GM19324 (cell line): Measurements from ENCODE around the gene DBR1.
"Not testable (repeated sequence)": the region's sequence is repeated elsewhere in the genome, so short reads cannot be mapped to it uniquely, and the experiment has no call there.

ENCODE experiments used
- ATAC-seq: cut with Tn5 transposase; IDR thresholded peaks from one replicate; pipeline ENCODE4 v1.9.1; 2021; ENCODE audit warnings: mild to moderate bottlenecking, moderate library complexity; ENCODE audit not compliant: unreplicated experiment, low FRiP score

Gene DBR1

DNA sequence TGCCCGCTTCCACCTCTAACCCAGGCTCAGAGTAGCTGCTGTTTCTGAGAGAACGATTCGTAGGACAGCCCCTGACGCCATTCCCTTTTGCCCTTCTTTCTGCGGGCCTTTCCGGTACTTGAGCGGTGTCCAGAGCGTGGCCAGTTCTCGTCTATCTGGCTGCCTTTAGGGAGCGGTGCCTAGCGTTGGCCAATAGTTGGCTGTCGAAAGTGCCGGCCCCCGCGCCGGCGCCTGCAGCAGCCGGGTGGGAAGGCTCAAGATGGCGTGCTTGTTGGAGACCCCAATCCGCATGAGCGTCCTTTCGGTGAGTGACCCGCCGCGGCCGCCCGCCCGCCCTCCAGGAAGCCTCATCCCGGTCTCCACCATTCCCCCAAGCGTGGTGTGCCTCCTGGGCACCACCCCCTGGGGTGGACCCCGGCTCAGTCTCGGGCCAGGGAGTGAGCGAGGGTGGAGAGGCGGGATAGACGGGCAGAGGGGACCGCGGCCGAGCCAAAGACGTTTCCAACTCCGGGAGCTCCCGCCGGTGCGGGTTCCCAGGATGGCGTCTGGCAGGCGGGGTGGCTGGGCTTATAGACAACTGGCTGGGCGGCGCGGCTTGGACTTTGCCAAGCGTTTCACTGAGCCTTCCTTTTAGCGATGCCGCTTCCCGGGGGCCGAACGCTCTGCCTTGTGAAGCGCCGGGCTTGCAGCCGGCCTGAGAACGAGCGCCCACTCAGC lies 12.7 kb upstream of the DBR1 start, which contains the start of gene ARMC8:
ARMC8 (plus strand) TSS at position 6 of the 717 bp plus-strand sequence; CDS start at position 260, 254 bp downstream.
- peak; percentile 67 for ATAC-seq

GRCh38 chr3:138186803-138187295 lies 12.1 kb upstream of the DBR1 start:
- ATAC-seq = peak; percentile 94

DNA sequence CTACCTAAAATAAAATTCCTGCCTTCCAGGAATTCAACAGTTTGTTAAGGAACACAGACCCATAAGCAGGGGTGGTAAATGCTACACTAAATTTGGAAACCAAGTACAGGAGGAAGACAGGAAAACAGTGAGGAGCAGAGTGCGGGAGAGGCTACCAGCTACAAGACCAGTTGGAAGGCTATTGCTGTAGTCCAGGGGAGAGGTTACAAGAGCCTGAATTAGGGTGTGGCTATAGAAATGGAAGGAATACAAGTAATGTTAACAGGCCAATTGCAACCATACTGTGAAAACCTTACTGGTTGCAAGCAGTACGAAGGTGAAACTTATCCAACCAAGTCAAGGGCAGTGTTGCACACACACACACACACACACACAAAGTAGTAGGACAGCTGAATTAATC lies 11.5 kb upstream of the DBR1 start:
- no peak for ATAC-seq

DNA sequence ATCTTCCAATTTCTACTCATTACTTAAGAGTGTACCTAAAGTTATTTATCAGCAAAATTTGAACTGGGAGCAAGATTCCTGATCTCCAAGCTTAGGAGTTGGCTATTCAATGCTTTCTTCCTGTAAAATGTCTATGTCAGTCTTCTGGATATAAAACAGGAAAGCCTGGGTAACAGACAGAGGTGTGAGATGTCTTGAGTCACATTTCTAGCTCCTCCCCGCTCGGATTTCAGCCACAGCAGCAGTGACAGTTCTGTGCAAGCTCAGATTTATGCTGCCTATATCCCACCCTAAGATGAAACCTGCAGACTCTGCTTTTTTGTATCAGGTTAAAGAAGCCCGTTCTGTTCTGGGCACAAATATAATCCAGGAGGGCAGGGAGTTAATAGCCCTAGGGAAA lies 10.3 kb upstream of the DBR1 start:
- ATAC-seq = no peak

DNA sequence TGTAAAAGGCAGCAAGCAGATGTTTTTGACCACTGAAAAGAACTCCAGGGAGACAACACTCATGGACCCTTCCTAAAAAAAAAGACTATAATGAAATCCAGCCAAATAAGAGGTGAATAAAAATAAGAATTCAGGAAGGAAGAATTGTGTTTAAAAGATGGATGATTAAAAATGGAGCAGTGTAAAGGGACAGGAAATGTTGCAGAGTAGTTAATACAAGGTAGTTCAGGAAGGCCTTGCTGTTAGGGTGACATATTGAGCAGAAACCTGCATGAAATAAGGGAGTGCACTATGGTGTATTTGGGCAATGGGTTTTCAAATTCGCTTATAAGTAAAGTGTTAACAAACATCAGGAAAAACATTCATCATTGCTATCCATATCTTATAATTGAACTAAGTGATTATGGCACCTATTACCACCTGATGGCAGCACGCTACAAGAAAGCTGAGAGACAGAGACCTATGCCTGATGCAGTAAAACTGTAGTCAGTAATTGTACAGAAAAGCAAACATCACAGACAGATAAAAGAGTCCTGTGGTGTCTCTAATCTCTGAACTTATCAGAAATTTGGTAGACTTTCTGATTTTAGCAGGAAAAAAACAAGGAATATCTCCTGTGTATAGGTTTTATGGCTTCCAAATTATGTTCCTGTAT lies 5.8 kb upstream of the DBR1 start:
- no peak for ATAC-seq

DNA sequence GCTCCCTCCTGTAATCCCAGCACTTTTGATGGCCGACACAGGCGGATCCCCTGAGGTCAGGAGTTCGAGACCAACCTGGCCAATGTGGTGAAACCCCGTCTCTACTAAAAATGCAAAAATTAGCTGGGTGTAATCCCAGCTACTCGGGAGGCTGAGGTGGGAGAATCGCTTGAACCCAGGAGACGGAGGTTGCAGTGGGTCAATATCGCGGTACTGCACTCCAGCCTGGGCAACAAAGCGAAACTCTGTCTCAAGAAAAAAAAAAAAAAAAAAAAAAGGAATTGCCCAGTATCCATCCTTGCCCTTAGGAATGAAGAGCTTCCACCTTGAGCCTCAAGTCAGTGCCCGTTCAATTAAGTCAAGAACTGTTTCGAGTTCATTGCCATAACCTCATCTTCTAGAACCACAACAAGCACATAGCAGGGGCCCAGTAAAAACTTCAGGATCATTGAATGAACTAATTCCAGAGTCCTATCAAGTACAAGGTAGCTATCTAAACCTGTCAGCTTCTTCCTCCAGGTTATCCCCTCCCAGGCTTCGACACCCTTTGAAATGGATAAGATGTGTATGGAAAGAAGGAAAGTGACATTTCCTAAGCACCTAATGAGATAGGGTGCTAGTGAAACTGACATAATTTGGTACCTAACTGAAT lies 826 bp downstream of the DBR1 start:
- ATAC-seq = no peak

GRCh38 chr3:138172625-138173024 lies 2.1 kb downstream of the DBR1 start:
- ATAC-seq = no peak

DNA sequence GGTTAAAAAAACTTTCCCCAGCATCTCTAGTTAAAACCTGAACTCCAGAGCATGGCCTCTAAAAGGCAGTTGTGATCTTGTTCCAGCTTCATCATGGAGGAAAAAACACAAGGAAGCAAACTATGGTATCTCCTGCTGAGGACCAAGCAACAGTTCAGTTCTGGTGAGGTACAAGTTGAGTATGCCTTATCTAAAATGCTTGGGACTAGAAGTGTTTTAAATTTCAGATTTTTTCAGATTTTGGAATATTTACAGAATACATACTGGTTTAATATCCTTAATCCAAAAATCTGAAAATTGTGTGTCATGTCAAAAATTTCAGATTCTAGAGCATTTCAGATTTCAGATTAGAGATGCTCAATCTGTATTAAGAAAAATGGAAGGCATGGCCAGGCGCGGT lies 9.7 kb downstream of the DBR1 start:
- no peak for ATAC-seq

- ATAC-seq = no peak
Observed at GRCh38 chr3:138157743-138158142, 17.0 kb downstream of the DBR1 start.

- ATAC-seq = no peak
Observed at GRCh38 chr3:138154534-138154933, 20.2 kb downstream of the DBR1 start.

DNA sequence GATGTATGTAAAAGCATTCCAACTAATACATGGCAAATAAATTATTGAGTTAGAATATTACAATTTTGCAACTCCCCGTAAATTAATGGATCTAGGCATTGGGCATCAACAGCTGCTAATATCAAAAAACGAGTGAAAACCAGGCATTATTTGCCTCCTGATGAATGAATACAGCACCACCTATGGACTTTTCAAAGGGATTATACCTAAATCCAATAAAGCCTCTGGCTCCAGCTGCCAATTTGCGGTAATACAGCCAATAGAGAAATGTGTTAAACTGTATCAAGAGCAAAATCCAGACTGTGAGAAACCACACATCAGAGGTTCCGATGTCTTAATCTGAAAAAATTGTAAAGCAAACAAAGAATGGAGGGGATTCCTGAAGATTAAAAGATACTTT lies 26.2 kb downstream of the DBR1 start:
- no peak for ATAC-seq

- not testable (repeated sequence) for ATAC-seq
Observed at GRCh38 chr3:138142181-138142580, 32.5 kb downstream of the DBR1 start.

- no peak for ATAC-seq
Observed at GRCh38 chr3:138140940-138141339, 33.8 kb downstream of the DBR1 start.

GRCh38 chr3:138139691-138140090 lies 35.0 kb downstream of the DBR1 start:
- no peak for ATAC-seq

GRCh38 chr3:138137861-138138260 lies 36.9 kb downstream of the DBR1 start:
- no peak for ATAC-seq

- ATAC-seq = no peak
Observed at GRCh38 chr3:138136201-138136600, 38.5 kb downstream of the DBR1 start.

DNA sequence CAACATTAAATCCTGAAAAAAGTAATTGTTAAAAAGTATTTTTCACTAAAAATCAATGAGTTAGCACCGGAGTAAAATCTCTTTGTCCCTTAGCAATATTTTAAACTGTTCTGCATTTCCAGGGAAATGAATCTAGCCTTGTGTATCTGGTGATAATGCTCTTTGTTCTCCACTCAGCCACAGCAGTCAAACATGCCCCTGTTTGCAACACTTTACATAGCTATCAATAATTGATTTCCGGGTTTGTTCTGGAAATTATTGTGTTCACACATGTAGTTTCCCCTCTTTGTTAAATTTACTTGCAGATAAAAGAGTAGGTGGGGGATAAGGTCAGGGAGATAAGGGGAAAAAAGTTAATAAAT lies 38.9 kb downstream of the DBR1 start:
- no peak for ATAC-seq

GRCh38 chr3:138135146-138135832 lies 39.4 kb downstream of the DBR1 start:
- no peak for ATAC-seq

DNA sequence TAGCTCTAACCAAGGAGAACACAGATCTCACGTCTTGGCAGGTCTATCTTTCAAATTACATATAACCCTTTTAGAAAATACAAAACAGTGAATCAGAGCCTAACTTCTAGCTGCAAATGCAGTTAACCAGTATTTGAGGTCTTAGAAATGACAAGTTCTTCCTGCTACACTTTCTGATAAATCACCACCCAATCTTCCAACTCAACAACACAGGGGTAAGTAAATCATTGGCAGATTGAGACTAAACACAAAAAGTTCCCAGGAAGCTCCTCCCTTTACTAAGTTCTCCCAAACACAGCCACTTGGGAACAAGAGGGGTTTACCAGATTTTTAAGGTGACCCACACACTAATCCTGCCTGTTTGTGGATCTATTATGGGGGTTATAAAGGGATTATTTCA lies 42.5 kb downstream of the DBR1 start, which contains the start of gene A4GNT:
A4GNT (minus strand) TSS at position 152 of the 400 bp plus-strand sequence. CDS start 1,134 bp downstream, outside the sequence.
- no peak for ATAC-seq

GRCh38 chr3:138127636-138128365 lies 46.9 kb downstream of the DBR1 start:
- no peak for ATAC-seq
